ENCODE measurements around the gene CYP27C1.

DNA sequence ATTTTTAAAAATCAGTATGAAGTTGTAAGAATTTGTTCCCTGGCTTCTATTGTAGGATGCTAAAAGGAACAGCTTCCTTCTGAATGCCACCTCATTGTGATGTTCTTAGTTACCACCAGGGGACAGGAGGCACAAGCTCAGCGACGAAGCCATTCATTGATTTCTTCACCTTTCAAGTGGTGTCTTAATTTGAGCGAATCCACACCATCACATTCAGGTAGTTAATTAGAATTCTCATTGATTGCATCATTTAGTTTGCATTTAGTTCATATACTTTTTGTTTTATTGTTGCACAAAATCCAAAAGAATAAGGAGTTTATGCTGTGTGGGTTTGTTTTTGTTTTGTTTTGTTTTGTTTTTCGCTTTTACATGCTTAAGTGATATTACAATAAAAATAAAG, 23.1 kb downstream of the CYP27C1 start:
- TF ChIP-seq CTCF (conservative IDR thresholded peaks at IDR 0.05; ENCODE audit: low read length) (peak; percentile 93), EZH2phosphoT487 (IDR thresholded peaks at IDR 0.05; ENCODE audit: borderline replicate concordance) (no peak)
